ENCODE results near the gene LGR6. TPM values are rescaled to one million over a fixed set of nuclear protein-coding genes. Genes with fewer than 3 reads are reported as not detected.

The LGR6 gene
- total and polyA plus RNA-seq, 2 of the 8 experiments (the other 6 are each of a cell fraction or from before 2014, with no cell fraction given), result 0.50 to 1.0 TPM

DNA sequence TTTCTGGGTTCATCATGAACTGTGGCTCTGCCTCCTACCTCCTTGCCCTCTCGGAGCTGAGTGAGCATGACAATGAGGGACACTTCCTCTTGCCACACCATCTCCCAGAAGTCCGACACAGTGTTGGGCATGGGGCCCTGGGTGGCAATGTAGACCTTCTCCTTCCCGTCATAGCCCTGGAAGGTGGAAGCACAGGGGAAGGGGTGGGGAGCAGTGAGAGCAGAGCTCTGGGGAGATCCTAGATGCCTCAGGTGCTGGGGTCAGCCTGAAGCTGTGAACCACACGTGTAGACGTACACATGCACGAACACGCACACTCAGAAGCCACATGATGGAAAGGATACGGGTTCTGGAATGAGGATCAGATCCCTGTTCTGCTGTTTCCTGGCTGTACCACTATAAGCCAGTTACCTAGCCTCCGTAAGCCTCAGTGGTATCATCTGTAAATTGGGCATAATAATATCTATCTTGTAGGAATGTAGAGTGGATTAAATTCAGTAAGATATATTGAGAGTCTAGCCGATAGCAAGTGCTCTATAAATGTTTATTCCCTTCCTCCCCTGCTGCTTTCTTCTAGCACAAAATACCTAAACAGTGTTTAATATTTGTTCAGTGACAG lies 39.3 kb upstream of the LGR6 start:
- 85% methylated on average over 10 of the region's 10 CpGs; no CpG with 5 or more reads in 1 of the 2 experiments for WGBS, 2 experiments (ENCODE audit: extremely low coverage in 1 of 2, insufficient coverage in 1 of 2, insufficient read length in 1 of 2, insufficient replicate concordance in 2 of 2, low coverage in 1 of 2, low lambda C conversion rate in 2 of 2, missing lambda C conversion rate in 1 of 2)

More for the DNA sequence above, 39.3 kb upstream of the LGR6 start:
- ChIA-PET CTCF (ENCODE audit: partially characterized antibody) (interaction anchor here (0.6 to 5.2 kb wide), 32 partner anchors 9 to 542 kb away, joined by 3 to 77 read pairs (median 4); partner anchors contain the start of genes ARL8A and LGR6), POLR2A (ENCODE audit: partially characterized antibody) (interaction anchor here (0.7 to 1.8 kb wide), 6 partner anchors 11 to 147 kb away, joined by 3 to 6 read pairs (median 3); no protein-coding TSS in a partner anchor)
- Histone ChIP-seq H2AK5ac (ENCODE audit: low read depth, low read length) (peak overlapping the region; percentile 95; the same call in 1 of the 2 replicates), H2BK15ac (ENCODE audit: low read length) (peak overlapping the region; percentile 96; the same call in 1 of the 2 replicates), H2AFZ (ENCODE audit: low read length) (no peak overlapping the region), H2BK5ac (ENCODE audit: low read depth, low read length) (peak overlapping the region; percentile 49; the same call in 1 of the 2 replicates), H3K4ac (replicated peaks; ENCODE audit: insufficient read length, low read depth, low read length) (no peak overlapping the region), H2BK12ac (ENCODE audit: low read depth, low read length) (peak overlapping the region; percentile 80; the same call in 1 of the 2 replicates), H3K23me2 (ENCODE audit: low read depth, low read length) (no peaks in the 10 kb centered on the region), H4K91ac (replicated peaks; ENCODE audit: insufficient read length, low read length) (peak overlapping the region; percentile 57), H3K79me2 (ENCODE audit: control insufficient read depth in 1 of 2, insufficient read depth in 2 of 2, low read length in 2 of 2) (no peaks in the 10 kb centered on the region), H4K20me1 (replicated peaks in 1 of 2; ENCODE audit: control insufficient read depth in 1 of 2, insufficient read depth in 2 of 2, low read length in 2 of 2) (no peaks in the 10 kb centered on the region), H3K18ac (ENCODE audit: extremely low read depth, low read length) (no peak overlapping the region), H3K4me3 (ENCODE audit: extremely low read depth in 1 of 4, insufficient read depth in 2 of 4, low read depth in 3 of 4, low read length in 4 of 4) (no peak overlapping the region), H3K23ac (ENCODE audit: insufficient read length) (no peak overlapping the region), H3K36me3 (ENCODE audit: control insufficient read depth in 2 of 4, insufficient read depth in 4 of 4, low read length in 3 of 4) (no peaks in the 10 kb centered on the region), H3K27ac (ENCODE audit: low read depth, low read length) (no peak overlapping the region), H3K9ac (replicated peaks in 1 of 4; ENCODE audit: extremely low read depth in 1 of 4, low read depth in 3 of 4, low read length in 3 of 4) (no peak overlapping the region; a peak in 1 of 7 replicates), H4K5ac (ENCODE audit: insufficient read length, low read depth, low read length) (no peak overlapping the region), H3K4me2 (ENCODE audit: insufficient read depth in 1 of 2, low read depth in 2 of 2, low read length in 2 of 2) (no peak overlapping the region), H4K8ac (ENCODE audit: extremely low read depth, insufficient read depth, low read length) (no peak overlapping the region), H2BK120ac (replicated peaks; ENCODE audit: low read depth, low read length) (no peak overlapping the region), H3K14ac (ENCODE audit: insufficient read length) (no peak overlapping the region), H3K56ac (replicated peaks; ENCODE audit: insufficient read length, low read depth, low read length) (no peak overlapping the region), H3K4me1 (replicated peaks in 1 of 4; ENCODE audit: control insufficient read depth in 3 of 4, insufficient read depth in 4 of 4, low read length in 3 of 4) (peaks cover 0 to 6% (median under 1%) of the 10 kb centered on the region in 4 experiments; a peak in 3 of 7 replicates), H3K27me3 (replicated peaks in 1 of 4; ENCODE audit: control insufficient read depth in 3 of 4, extremely low read depth in 1 of 4, insufficient read depth in 3 of 4, low read length in 3 of 4) (no peaks in the 10 kb centered on the region), H2BK20ac (ENCODE audit: low read length) (0 out of 2 replicates have a peak overlapping the region, but pooled peaks have one; percentile 57), H3K79me1 (ENCODE audit: low read depth, low read length) (no peaks in the 10 kb centered on the region), H3K9me3 (ENCODE audit: insufficient read depth in 2 of 2, low read depth in 1 of 2, low read length in 1 of 2) (no peaks in the 10 kb centered on the region; a peak in 1 of 4 replicates)
- TF ChIP-seq MAFK (IDR thresholded peaks at IDR 0.05; ENCODE audit: low read depth, low read length) (no peak), CHD2 (IDR thresholded peaks at IDR 0.05; ENCODE audit: low read length) (no peak), JUND (IDR thresholded peaks at IDR 0.05; ENCODE audit: low read length) (no peak), ASH2L (IDR thresholded peaks at IDR 0.05; ENCODE audit: low read length) (peak; percentile 38)
- no peak for DNase-seq (ENCODE audit: low read depth in 1 of 2, low spot score in 2 of 2)
- FAIRE-seq, result no peak
